ENCODE data around the gene ARHGAP26. TPM values are rescaled to one million over a fixed set of nuclear protein-coding genes. Genes with fewer than 3 reads are reported as not detected.
A peak's percentile ranks its signal among the peaks of the same experiment; 100 is the strongest.

The ARHGAP26 gene
- total RNA-seq, 1 experiment from 2014 or later = 34.5 TPM

DNA sequence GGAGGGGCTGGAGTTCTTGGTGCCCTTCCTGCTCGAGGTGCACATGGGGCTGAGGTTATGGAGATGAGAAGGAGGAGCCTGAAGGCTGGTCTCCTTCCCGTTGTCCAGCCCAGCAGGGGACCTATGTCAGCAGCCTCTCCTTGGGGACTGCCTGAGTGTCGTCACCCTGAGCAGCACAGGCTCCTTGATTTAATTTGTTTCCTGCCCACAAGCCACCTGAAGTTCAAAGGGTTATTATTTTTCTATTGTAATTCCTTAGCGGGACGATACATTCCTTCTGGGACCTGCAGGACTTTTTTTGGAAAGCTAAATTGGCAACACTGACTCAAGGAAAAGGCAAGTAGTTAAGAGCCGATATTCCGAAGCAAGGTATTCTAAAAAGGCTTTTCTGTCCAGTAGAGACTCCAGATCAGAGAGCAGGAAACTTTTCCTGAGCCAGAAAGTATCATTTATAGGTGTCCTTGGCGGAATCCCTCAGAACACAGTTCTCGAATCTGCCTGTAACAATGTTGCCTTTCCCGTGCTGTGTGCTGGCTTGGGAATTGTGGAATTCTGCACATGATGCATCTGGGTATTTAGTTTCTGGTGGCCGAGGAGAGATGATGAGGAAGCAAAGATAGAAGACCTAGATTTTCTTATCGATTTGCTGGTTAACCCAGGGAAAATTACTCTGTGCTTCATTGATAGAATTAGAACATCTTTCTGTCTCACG is 55.4 kb downstream of the ARHGAP26 start:
- Histone ChIP-seq H2AFZ (ENCODE audit: low read depth, low read length, poor library complexity, severe bottlenecking) (no peak overlapping the region), H3K4me1 (ENCODE audit: control insufficient read depth in 1 of 2, insufficient read depth in 2 of 2, low read length in 2 of 2) (peaks cover 91 to 100% of the 10 kb centered on the region in 2 experiments), H4K20me1 (ENCODE audit: insufficient read depth) (no peaks in the 10 kb centered on the region), H3K79me2 (ENCODE audit: insufficient read depth, low read length) (peaks cover 36% of the 10 kb centered on the region), H3K27me3 (ENCODE audit: insufficient read depth, low read length) (no peaks in the 10 kb centered on the region), H3K36me3 (ENCODE audit: control insufficient read depth in 1 of 2, insufficient read depth in 2 of 2, low read length in 2 of 2) (no peaks in the 10 kb centered on the region), H3K4me2 (ENCODE audit: low read length) (peak overlapping the region; percentile 84), H3K9me3 (ENCODE audit: control insufficient read depth in 1 of 2, insufficient read depth in 1 of 2, low read depth in 1 of 2, low read length in 2 of 2) (no peaks in the 10 kb centered on the region), H3K4me3 (replicated peaks in 1 of 2; ENCODE audit: low read depth in 1 of 2, low read length in 2 of 2) (peak overlapping the region; percentile 26 to 51), H3K27ac (ENCODE audit: low read depth, low read length) (peak overlapping the region; percentile 90), H3K9me2 (ENCODE audit: insufficient read depth) (no peaks in the 10 kb centered on the region), H3K9ac (ENCODE audit: low read length) (peak overlapping the region; percentile 52)
- TF ChIP-seq EGR1 (IDR thresholded peaks at IDR 0.05; ENCODE audit: low read depth) (no peak), TCF7L2 (IDR thresholded peaks at IDR 0.05; ENCODE audit: borderline replicate concordance, extremely low read depth, insufficient read depth, insufficient read length) (peak; percentile 61), SRF (IDR thresholded peaks at IDR 0.05; ENCODE audit: low read depth) (no peak), ZNF274 (IDR thresholded peaks at IDR 0.05; ENCODE audit: low read depth, low read length) (no peak), CEBPB (IDR thresholded peaks at IDR 0.05; ENCODE audit: low read depth) (no peak), FOSL1 (IDR thresholded peaks at IDR 0.05; ENCODE audit: low read depth) (no peak), EZH2 (IDR thresholded peaks at IDR 0.05) (no peak), YY1 (IDR thresholded peaks at IDR 0.05; ENCODE audit: extremely low read depth, insufficient replicate concordance, low read depth, low read length) (no peak), EZH2phosphoT487 (IDR thresholded peaks at IDR 0.05; ENCODE audit: borderline replicate concordance) (no peak), ZFX (IDR thresholded peaks at IDR 0.05) (no peak), POLR2AphosphoS5 (IDR thresholded peaks at IDR 0.05; ENCODE audit: low read depth, low read length) (0 out of 2 replicates have a peak, but pooled peaks have one; percentile 33)
- CTCF ChIA-PET = interaction anchor here (0.5 kb wide), 1 partner anchor 45 kb away, joined by 3 read pairs; no protein-coding TSS in a partner anchor
- TSS peak; percentile 80 for BruUV-seq (replicated peaks)
- no peak for DNase-seq (ENCODE audit: low read depth, low spot score)
- POLR2A ChIA-PET = no interaction called here
- peak; percentile 68 for ATAC-seq
- RAD21 ChIA-PET (ENCODE audit: low non-redundant PET in 1 of 2, low total read pairs in 2 of 2, uncharacterized antibody in 2 of 2, unreplicated experiment in 2 of 2) = no interaction called here
- intact Hi-C loops (cut with micrococcal nuclease) = loop anchor here (2.0 kb wide), 1 partner anchor 55 kb away; the partner anchor contains the start of gene ARHGAP26
